GM23338 (cell line): ENCODE measurements around the gene TNRC18.

Source experiments
- CREB1 ChIP-seq: fragments of 250-450 bp; sonication (Bioruptor Pico); IDR thresholded peaks from 2 replicates; pipeline ENCODE4 v1.5.0; 2020; ENCODE audit warnings: low read depth, mild to moderate bottlenecking, moderate library complexity
- EZH2 ChIP-seq: fragments of 200-600 bp; sonication (generic); IDR thresholded peaks from one replicate; pipeline ENCODE4 v1.8.0; 2017; ENCODE audit warnings: antibody characterized with exemption, mild to moderate bottlenecking, low read depth; ENCODE audit not compliant: unreplicated experiment
- EZH2phosphoT487 ChIP-seq: fragments of 200-600 bp; sonication (generic); IDR thresholded peaks from one replicate; pipeline ENCODE4 v1.8.1; 2018; ENCODE audit warnings: antibody characterized with exemption; ENCODE audit not compliant: unreplicated experiment
- POLR2AphosphoS5 ChIP-seq: IDR thresholded peaks from 2 replicates; pipeline ENCODE4 v1.6.1; 2016; ENCODE audit warnings: antibody characterized with exemption, low read depth
- ZNF114 ChIP-seq: fragments of 250-450 bp; sonication (Bioruptor Pico); IDR thresholded peaks from 2 replicates; pipeline ENCODE4 v1.5.0; 2020; ENCODE audit warnings: mild to moderate bottlenecking, moderate library complexity
- ZNF331 ChIP-seq: fragments of 250-450 bp; sonication (Bioruptor Pico); IDR thresholded peaks from 2 replicates; pipeline ENCODE4 v1.5.0; 2020; ENCODE audit warnings: low read depth, mild to moderate bottlenecking, moderate library complexity
- TF ChIP-seq, protein P1 (sequence below), 2 experiments: fragments of 200-600 bp in 1 of 2; sonication (generic) in 1 of 2; conservative IDR thresholded peaks; 2 replicates each; pipeline versions ENCODE4 v1.5.1 to v1.6.1; 2016 to 2017; ENCODE audit warnings: antibody characterized with exemption in 2 of 2, low read depth in 2 of 2, mild to moderate bottlenecking in 2 of 2, moderate library complexity in 1 of 2
- TF ChIP-seq, protein P2 (sequence below): IDR thresholded peaks from 2 replicates; pipeline ENCODE4 v1.6.1; 2016; ENCODE audit warnings: antibody characterized with exemption
- TF ChIP-seq, protein P3 (sequence below): IDR thresholded peaks from one replicate; pipeline ENCODE4 v1.6.1; 2018; ENCODE audit warnings: antibody characterized with exemption; ENCODE audit not compliant: unreplicated experiment

DNA sequence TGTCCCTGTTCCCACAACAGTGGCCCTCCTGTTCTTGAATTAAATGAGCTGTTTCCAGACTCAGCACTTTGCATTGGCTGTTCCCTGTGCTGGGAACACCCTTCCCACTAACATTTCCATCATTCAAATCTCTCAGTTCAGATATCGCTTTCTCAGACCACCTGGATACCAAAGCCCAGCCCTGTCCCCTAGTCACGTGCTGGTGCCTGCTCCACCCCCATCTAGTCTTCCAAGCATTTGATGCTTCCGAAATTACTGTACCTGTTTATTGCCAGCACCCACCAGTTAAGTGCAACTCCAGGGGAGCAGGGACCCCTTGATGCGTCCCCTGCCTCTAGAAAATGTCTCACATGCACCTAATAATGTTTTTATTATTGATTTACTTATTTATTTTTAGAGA is 143.9 kb downstream of the TNRC18 start:
- TF ChIP-seq, protein P1, sequence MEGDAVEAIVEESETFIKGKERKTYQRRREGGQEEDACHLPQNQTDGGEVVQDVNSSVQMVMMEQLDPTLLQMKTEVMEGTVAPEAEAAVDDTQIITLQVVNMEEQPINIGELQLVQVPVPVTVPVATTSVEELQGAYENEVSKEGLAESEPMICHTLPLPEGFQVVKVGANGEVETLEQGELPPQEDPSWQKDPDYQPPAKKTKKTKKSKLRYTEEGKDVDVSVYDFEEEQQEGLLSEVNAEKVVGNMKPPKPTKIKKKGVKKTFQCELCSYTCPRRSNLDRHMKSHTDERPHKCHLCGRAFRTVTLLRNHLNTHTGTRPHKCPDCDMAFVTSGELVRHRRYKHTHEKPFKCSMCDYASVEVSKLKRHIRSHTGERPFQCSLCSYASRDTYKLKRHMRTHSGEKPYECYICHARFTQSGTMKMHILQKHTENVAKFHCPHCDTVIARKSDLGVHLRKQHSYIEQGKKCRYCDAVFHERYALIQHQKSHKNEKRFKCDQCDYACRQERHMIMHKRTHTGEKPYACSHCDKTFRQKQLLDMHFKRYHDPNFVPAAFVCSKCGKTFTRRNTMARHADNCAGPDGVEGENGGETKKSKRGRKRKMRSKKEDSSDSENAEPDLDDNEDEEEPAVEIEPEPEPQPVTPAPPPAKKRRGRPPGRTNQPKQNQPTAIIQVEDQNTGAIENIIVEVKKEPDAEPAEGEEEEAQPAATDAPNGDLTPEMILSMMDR (conservative IDR thresholded peaks at IDR 0.05; ENCODE audit: low read depth in 2 of 2) = no peak
- TF ChIP-seq EZH2 (no peak), POLR2AphosphoS5 (no peak), EZH2phosphoT487 (no peak), CREB1 (CRISPR knock-in tag) (no peak), ZNF331 (CRISPR knock-in tag) (no peak), ZNF114 (no peak)
- TF ChIP-seq, protein P2, sequence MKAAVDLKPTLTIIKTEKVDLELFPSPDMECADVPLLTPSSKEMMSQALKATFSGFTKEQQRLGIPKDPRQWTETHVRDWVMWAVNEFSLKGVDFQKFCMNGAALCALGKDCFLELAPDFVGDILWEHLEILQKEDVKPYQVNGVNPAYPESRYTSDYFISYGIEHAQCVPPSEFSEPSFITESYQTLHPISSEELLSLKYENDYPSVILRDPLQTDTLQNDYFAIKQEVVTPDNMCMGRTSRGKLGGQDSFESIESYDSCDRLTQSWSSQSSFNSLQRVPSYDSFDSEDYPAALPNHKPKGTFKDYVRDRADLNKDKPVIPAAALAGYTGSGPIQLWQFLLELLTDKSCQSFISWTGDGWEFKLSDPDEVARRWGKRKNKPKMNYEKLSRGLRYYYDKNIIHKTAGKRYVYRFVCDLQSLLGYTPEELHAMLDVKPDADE = no peak
- TF ChIP-seq, protein P3, sequence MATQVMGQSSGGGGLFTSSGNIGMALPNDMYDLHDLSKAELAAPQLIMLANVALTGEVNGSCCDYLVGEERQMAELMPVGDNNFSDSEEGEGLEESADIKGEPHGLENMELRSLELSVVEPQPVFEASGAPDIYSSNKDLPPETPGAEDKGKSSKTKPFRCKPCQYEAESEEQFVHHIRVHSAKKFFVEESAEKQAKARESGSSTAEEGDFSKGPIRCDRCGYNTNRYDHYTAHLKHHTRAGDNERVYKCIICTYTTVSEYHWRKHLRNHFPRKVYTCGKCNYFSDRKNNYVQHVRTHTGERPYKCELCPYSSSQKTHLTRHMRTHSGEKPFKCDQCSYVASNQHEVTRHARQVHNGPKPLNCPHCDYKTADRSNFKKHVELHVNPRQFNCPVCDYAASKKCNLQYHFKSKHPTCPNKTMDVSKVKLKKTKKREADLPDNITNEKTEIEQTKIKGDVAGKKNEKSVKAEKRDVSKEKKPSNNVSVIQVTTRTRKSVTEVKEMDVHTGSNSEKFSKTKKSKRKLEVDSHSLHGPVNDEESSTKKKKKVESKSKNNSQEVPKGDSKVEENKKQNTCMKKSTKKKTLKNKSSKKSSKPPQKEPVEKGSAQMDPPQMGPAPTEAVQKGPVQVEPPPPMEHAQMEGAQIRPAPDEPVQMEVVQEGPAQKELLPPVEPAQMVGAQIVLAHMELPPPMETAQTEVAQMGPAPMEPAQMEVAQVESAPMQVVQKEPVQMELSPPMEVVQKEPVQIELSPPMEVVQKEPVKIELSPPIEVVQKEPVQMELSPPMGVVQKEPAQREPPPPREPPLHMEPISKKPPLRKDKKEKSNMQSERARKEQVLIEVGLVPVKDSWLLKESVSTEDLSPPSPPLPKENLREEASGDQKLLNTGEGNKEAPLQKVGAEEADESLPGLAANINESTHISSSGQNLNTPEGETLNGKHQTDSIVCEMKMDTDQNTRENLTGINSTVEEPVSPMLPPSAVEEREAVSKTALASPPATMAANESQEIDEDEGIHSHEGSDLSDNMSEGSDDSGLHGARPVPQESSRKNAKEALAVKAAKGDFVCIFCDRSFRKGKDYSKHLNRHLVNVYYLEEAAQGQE = no peak
